GM23338 (cell line): ENCODE measurements around the gene PCDHGA1.

Experiments used
- CREB1 ChIP-seq: fragments of 250-450 bp; sonication (Bioruptor Pico); IDR thresholded peaks from 2 replicates; pipeline ENCODE4 v1.5.0; 2020; ENCODE audit warnings: low read depth, mild to moderate bottlenecking, moderate library complexity
- EZH2 ChIP-seq: fragments of 200-600 bp; sonication (generic); IDR thresholded peaks from one replicate; pipeline ENCODE4 v1.8.0; 2017; ENCODE audit warnings: antibody characterized with exemption, mild to moderate bottlenecking, low read depth; ENCODE audit not compliant: unreplicated experiment
- EZH2phosphoT487 ChIP-seq: fragments of 200-600 bp; sonication (generic); IDR thresholded peaks from one replicate; pipeline ENCODE4 v1.8.1; 2018; ENCODE audit warnings: antibody characterized with exemption; ENCODE audit not compliant: unreplicated experiment
- JUNB ChIP-seq: IDR thresholded peaks from one replicate; pipeline ENCODE4 v1.6.1; 2016; ENCODE audit warnings: antibody characterized with exemption; ENCODE audit not compliant: unreplicated experiment
- POLR2AphosphoS5 ChIP-seq: IDR thresholded peaks from 2 replicates; pipeline ENCODE4 v1.6.1; 2016; ENCODE audit warnings: antibody characterized with exemption, low read depth
- STAT1 ChIP-seq: IDR thresholded peaks from one replicate; pipeline ENCODE4 v1.6.1; 2016; ENCODE audit warnings: antibody characterized with exemption; ENCODE audit not compliant: unreplicated experiment
- ZNF114 ChIP-seq: fragments of 250-450 bp; sonication (Bioruptor Pico); IDR thresholded peaks from 2 replicates; pipeline ENCODE4 v1.5.0; 2020; ENCODE audit warnings: mild to moderate bottlenecking, moderate library complexity
- ZNF331 ChIP-seq: fragments of 250-450 bp; sonication (Bioruptor Pico); IDR thresholded peaks from 2 replicates; pipeline ENCODE4 v1.5.0; 2020; ENCODE audit warnings: low read depth, mild to moderate bottlenecking, moderate library complexity
- TF ChIP-seq, protein P1 (sequence below), 2 experiments: fragments of 200-600 bp in 1 of 2; sonication (generic) in 1 of 2; conservative IDR thresholded peaks; 2 replicates each; pipeline versions ENCODE4 v1.5.1 to v1.6.1; 2016 to 2017; ENCODE audit warnings: antibody characterized with exemption in 2 of 2, low read depth in 2 of 2, mild to moderate bottlenecking in 2 of 2, moderate library complexity in 1 of 2
- TF ChIP-seq, protein P2 (sequence below): IDR thresholded peaks from 2 replicates; pipeline ENCODE4 v1.6.1; 2016; ENCODE audit warnings: antibody characterized with exemption
- TF ChIP-seq, protein P3 (sequence below): IDR thresholded peaks from one replicate; pipeline ENCODE4 v1.6.1; 2018; ENCODE audit warnings: antibody characterized with exemption; ENCODE audit not compliant: unreplicated experiment

DNA sequence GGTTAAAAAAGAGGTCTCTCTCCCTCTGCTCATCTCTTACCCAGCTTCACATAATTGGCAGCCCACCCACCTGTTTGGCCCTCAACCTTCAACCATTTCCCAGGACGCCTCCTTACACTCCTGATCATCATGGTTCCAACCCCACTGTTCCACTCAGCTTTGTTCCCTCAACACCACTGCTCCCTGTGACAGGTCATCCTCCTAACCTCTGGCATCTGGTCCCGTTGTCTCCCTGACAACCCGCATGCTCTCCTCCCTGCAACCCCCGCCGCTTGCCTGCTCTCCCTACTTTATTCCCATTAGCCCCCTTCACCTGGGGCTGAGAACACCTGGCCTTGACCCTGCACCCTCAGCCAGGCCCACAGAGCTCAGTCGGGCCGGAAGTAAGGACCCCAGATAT is 171.4 kb downstream of the PCDHGA1 start:
- TF ChIP-seq, protein P1, sequence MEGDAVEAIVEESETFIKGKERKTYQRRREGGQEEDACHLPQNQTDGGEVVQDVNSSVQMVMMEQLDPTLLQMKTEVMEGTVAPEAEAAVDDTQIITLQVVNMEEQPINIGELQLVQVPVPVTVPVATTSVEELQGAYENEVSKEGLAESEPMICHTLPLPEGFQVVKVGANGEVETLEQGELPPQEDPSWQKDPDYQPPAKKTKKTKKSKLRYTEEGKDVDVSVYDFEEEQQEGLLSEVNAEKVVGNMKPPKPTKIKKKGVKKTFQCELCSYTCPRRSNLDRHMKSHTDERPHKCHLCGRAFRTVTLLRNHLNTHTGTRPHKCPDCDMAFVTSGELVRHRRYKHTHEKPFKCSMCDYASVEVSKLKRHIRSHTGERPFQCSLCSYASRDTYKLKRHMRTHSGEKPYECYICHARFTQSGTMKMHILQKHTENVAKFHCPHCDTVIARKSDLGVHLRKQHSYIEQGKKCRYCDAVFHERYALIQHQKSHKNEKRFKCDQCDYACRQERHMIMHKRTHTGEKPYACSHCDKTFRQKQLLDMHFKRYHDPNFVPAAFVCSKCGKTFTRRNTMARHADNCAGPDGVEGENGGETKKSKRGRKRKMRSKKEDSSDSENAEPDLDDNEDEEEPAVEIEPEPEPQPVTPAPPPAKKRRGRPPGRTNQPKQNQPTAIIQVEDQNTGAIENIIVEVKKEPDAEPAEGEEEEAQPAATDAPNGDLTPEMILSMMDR (conservative IDR thresholded peaks at IDR 0.05; ENCODE audit: low read depth in 2 of 2): no peak
- TF ChIP-seq CREB1 (CRISPR knock-in tag): no peak
- TF ChIP-seq EZH2: no peak
- no peak for TF ChIP-seq EZH2phosphoT487
- TF ChIP-seq, protein P2, sequence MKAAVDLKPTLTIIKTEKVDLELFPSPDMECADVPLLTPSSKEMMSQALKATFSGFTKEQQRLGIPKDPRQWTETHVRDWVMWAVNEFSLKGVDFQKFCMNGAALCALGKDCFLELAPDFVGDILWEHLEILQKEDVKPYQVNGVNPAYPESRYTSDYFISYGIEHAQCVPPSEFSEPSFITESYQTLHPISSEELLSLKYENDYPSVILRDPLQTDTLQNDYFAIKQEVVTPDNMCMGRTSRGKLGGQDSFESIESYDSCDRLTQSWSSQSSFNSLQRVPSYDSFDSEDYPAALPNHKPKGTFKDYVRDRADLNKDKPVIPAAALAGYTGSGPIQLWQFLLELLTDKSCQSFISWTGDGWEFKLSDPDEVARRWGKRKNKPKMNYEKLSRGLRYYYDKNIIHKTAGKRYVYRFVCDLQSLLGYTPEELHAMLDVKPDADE: no peak
- no peak for TF ChIP-seq ZNF331 (CRISPR knock-in tag)
- no peak for TF ChIP-seq POLR2AphosphoS5
- TF ChIP-seq, protein P3, sequence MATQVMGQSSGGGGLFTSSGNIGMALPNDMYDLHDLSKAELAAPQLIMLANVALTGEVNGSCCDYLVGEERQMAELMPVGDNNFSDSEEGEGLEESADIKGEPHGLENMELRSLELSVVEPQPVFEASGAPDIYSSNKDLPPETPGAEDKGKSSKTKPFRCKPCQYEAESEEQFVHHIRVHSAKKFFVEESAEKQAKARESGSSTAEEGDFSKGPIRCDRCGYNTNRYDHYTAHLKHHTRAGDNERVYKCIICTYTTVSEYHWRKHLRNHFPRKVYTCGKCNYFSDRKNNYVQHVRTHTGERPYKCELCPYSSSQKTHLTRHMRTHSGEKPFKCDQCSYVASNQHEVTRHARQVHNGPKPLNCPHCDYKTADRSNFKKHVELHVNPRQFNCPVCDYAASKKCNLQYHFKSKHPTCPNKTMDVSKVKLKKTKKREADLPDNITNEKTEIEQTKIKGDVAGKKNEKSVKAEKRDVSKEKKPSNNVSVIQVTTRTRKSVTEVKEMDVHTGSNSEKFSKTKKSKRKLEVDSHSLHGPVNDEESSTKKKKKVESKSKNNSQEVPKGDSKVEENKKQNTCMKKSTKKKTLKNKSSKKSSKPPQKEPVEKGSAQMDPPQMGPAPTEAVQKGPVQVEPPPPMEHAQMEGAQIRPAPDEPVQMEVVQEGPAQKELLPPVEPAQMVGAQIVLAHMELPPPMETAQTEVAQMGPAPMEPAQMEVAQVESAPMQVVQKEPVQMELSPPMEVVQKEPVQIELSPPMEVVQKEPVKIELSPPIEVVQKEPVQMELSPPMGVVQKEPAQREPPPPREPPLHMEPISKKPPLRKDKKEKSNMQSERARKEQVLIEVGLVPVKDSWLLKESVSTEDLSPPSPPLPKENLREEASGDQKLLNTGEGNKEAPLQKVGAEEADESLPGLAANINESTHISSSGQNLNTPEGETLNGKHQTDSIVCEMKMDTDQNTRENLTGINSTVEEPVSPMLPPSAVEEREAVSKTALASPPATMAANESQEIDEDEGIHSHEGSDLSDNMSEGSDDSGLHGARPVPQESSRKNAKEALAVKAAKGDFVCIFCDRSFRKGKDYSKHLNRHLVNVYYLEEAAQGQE: no peak
- TF ChIP-seq STAT1: no peak
- no peak for TF ChIP-seq JUNB
- no peak for TF ChIP-seq ZNF114 (CRISPR knock-in tag)
